GM19372 (cell line): ENCODE data around the gene CHRNB1.
"Not testable (repeated sequence)": the region's sequence is repeated elsewhere in the genome, so short reads cannot be mapped to it uniquely, and the experiment has no call there.

ENCODE experiments used
- ATAC-seq: cut with Tn5 transposase; IDR thresholded peaks from one replicate; pipeline ENCODE4 v1.9.1; 2021; ENCODE audit warnings: mild to moderate bottlenecking, low read depth, moderate library complexity; ENCODE audit not compliant: unreplicated experiment

Gene CHRNB1

DNA sequence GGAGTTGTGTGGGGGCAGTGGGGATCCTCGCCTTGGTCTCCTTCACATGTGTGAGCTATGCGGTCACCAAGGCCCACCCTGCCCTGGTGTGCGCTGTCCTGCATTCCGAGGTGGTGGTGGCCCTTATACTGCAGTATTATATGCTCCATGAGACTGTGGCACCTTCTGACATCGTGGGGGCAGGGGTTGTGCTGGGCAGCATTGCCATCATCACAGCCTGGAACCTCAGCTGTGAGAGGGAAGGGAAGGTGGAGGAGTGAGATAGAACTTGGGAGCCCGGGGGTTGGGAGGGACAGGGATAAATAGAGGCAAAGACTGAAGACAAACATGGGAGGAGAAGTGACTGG, 37.9 kb downstream of the CHRNB1 start:
- ATAC-seq: not testable (repeated sequence)

DNA sequence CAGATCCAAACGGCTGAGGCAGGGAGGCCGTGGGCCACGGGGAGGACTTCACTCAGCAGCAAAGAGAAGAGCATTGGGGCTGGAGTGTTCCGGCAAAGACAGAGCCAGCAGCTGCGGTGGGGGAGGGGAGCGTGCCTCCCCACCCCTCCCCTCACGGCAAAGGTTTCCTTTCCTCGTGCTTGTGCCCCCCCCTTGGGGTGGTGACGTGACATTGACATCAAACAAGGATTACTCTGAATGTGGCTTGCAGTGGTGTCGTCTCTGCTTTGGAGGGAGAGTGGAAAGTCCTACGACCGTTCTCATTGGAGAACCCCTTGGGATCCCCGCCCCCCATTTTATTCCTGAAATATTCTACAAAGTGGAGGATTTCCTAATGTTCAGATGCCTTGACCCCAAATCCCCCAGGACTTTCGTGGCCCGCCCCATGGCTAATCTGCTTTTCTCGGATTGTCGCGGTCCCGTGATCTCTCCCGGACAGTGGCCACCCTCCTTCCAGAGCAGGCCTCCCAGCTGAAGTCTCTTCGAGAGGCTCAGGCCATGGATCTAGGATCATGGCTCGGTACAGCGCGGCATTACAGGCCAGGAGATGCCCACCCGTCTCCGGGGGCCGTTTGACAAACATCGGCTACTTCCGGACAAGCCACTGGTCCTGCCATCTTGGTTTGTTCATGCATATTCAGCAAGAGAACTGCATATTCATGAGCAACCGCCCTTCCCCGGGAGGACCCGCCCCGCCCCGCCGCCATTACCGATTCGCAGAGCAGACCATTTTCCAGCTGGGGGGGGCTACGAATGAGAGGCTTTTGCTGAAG, 38.6 kb downstream of the CHRNB1 start:
- ATAC-seq: peak; percentile 23

DNA sequence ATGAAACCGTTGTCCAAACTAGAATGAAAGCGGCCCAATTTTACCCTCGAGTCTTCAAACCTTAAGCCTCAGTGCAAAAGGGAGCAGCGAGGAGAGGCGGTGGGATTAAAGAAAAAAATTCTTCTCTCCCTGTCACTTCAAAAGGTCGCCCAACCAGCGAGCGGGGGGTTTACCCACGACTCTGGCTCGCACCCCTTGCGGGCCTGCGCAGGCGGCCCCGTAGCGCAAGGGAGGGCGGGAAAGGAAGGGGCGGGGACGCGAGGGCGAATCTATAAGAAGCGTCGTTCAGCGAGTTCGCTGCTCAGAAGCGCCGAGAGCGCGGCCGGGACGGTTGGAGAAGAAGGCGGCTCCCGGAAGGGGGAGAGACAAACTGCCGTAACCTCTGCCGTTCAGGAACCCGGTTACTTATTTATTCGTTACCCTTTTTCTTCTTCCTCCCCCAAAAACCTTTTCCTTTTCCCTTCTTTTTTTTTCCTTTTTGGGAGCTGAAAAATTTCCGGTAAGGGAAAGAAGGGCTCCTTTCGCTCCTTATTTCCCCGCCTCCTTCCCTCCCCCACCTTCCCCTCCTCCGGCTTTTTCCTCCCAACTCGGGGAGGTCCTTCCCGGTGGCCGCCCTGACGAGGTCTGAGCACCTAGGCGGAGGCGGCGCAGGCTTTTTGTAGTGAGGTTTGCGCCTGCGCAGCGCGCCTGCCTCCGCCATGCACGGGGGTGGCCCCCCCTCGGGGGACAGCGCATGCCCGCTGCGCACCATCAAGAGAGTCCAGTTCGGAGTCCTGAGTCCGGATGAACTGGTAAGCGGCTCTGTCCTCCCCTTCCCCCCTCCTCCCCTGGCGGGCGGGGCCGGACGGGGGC, 39.4 kb downstream of the CHRNB1 start, which contains the start of gene POLR2A:
TSS of gene POLR2A (plus strand) at position 300 of the 852 bp plus-strand sequence.
- peak; percentile 56 for ATAC-seq

DNA sequence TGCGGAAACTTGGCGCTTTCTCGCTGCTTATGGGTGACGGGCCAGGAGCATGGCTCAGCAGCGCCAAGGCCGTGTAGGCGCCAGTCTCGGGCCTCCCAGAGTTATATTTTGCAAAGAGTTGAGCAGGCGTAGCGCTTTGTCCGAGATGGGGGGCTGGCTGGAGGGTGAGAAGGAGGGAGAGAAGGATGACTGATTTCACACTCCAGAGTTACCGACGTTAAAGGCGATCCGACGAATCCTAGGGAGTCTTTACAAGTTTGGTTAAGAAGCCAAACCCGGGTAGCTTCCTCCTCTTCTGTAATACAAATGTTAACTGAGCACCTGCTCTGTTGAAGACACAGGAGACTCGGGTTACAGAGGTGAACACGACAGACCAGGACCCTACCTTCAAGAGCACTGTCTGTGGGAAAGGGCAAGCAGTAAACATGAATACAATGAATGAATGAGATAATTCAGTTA, 40.1 kb downstream of the CHRNB1 start:
- no peak for ATAC-seq

DNA sequence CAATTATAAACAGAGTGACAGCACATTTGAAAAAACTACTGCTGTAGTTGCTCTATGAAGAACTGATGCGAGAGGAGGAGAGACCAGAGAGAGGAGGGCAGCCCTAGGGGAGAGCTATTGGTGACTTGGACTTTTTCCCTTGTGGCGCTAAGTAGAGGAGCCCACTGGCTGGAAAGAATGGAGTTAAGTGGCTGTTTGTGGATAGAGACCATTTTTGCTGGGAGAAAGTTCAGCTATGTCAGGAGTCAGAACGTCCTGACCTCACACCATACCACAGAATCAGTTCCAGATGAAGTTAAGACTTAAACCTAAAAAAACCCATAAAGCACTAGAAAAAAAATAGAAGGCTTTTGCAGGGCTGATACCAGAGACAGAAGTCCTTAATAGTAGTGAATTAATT, 41.3 kb downstream of the CHRNB1 start:
- ATAC-seq: no peak

DNA sequence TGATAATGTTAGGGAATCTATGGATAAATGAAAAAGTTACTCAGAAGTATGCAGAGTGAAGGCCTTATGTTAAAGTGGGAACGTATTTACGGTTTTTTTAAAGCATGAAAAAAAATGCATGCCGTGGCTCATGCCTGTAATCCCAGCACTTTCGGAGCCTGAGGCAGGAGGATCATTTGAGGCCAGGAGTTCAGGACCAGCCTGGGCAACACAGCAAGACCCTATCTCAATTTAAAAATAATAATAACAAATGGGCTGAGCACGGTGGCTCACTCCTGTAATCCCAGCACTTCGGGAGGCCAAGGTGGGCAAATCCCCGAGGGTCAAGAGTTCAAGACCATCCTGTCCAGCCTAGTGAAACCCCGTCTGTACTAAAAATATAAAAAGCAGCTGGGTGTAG, 45.3 kb downstream of the CHRNB1 start:
- ATAC-seq: no peak

DNA sequence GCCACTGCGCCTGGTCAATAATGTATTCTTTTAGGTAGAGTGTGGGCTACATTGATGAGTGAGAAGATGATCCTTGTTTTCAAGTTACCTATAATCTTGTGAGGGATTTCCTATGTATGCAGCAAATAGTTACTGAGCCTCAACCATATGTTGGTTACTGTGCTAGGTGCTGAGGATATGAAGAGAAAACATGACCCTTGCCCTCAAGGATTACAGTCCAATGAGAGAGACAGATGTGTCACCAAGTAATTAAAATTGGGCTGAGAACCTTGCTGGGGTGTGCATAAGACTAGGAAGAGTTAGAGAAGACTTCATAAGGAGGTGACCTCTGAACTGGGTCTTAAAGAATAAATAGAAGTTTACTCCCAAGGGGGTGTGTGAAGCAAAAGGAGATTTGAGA, 46.7 kb downstream of the CHRNB1 start:
- no peak for ATAC-seq

DNA sequence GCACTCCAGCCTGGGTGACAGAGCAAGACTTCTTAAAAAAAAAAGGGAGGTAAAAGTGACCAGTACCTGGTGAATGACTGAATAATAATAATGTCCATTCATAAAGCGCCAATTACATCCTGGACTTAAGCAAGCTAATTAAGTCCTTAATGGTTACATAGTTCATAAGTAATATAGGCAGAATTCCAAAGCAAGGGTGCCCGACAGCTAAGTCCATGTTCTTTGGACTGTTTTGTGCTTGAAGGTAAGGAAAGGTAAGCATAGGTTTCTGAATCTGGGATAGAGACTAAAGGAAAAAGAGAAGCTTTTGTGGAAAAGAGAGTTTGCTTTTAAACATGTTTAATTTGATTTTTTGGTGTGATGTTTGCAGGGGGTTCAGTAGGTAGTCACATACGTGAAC, 49.1 kb downstream of the CHRNB1 start:
- no peak for ATAC-seq

DNA sequence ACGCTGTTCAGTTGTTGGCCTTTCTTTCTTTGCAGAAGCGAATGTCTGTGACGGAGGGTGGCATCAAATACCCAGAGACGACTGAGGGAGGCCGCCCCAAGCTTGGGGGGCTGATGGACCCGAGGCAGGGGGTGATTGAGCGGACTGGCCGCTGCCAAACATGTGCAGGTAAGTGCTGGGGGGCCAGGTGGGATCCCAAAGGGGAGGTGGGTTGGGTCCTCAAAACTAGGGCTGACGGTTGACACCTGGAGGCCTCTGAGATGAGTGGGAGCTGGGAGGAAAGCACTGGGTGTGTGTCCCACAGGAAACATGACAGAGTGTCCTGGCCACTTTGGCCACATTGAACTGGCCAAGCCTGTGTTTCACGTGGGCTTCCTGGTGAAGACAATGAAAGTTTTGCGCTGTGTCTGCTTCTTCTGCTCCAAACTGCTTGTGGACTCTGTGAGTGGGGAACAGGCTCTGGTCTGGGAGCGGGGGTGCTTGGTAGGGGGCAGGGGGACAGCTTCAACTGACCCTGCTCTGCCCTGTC, 51.1 kb downstream of the CHRNB1 start:
- no peak for ATAC-seq

DNA sequence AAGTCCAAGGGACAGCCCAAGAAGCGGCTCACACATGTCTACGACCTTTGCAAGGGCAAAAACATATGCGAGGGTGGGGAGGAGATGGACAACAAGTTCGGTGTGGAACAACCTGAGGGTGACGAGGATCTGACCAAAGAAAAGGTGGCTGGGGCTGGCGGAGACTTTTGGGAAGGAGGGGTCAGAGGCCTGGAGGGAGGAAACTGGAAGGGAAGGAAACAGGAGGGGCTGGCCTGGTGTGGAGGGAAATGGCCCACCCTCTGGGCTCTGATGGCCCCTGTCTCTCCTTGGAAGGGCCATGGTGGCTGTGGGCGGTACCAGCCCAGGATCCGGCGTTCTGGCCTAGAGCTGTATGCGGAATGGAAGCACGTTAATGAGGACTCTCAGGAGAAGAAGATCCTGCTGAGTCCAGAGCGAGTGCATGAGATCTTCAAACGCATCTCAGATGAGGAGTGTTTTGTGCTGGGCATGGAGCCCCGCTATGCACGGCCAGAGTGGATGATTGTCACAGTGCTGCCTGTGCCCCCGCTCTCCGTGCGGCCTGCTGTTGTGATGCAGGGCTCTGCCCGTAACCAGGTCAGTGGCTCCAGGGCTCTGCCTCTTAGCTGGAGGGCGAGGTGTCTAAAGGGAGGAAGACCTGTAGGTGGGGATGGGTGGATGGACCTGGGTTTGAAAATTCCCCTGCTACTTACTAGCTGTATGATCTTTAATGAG, 51.8 kb downstream of the CHRNB1 start:
- ATAC-seq: no peak

DNA sequence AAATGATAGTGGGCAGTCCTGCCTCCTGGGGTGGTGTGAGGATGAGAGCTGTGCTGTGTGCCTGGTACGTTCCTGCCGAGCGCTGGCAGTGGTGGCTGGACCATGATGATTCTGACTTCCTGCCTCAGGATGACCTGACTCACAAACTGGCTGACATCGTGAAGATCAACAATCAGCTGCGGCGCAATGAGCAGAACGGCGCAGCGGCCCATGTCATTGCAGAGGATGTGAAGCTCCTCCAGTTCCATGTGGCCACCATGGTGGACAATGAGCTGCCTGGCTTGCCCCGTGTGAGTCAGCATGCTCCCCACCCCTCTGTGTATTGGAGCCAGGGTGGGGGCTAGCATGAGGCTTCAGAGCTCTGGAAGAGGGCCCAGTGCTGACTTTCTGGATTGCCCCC, 52.4 kb downstream of the CHRNB1 start:
- ATAC-seq: no peak

DNA sequence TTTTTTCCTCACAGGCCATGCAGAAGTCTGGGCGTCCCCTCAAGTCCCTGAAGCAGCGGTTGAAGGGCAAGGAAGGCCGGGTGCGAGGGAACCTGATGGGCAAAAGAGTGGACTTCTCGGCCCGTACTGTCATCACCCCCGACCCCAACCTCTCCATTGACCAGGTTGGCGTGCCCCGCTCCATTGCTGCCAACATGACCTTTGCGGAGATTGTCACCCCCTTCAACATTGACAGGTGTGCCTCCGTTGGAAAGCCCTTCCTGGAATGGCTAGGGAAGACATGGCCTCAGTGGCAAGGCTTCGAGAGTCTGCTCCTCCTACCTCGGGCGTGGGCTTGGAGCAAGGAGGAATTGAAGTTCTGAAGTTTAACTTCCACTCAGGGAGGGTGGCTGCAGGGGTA, 52.8 kb downstream of the CHRNB1 start:
- no peak for ATAC-seq

DNA sequence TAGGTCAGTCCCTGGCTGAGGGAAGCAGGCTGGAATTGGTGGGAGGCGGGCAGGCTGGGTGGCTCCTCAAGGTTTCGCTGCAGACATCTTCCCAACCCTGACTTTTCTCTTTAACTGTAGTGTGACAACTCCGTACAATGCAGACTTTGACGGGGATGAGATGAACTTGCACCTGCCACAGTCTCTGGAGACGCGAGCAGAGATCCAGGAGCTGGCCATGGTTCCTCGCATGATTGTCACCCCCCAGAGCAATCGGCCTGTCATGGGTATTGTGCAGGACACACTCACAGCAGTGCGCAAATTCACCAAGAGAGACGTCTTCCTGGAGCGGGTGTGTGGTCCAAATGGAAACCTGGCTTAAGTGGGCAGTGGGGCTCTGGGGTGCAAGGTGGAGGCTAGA, 54.3 kb downstream of the CHRNB1 start:
- no peak for ATAC-seq

DNA sequence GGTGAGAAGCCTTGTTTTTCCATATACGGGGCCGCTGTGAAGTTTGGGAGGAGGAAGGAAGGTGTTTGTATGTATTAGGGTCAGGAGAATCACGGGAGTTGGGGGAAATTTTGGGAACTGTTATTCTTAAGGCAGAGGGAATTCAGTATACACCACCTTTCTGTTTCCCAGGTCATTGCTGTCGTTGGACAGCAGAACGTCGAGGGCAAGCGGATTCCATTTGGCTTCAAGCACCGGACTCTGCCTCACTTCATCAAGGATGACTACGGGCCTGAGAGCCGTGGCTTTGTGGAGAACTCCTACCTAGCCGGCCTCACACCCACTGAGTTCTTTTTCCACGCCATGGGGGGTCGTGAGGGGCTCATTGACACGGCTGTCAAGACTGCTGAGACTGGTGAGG, 56.9 kb downstream of the CHRNB1 start:
- no peak for ATAC-seq

DNA sequence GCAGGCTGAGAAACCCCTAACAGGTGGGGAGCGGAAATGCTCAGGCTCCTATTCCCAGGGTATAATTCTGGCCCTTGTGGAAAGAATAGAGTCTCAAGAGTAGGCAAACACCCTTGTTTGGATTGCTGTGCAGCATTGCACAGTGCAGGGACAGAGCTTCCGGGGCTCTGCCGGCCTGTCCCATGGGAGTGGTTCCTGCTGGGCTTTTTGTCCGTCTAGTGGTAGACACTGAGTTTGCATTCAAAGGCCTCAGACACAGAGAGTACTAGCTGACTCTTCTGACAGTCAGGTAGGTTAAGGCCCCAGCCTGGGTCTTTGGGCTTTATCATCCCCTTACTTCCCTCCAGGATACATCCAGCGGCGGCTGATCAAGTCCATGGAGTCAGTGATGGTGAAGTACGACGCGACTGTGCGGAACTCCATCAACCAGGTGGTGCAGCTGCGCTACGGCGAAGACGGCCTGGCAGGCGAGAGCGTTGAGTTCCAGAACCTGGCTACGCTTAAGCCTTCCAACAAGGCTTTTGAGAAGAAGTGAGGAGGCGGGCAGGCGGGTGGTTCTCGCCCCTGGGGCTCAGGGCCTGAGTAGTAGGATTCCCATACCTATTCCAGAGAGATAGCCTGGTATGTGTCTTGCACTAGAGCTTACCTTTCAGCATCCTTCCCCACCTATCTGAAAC, 57.4 kb downstream of the CHRNB1 start:
- ATAC-seq: no peak

DNA sequence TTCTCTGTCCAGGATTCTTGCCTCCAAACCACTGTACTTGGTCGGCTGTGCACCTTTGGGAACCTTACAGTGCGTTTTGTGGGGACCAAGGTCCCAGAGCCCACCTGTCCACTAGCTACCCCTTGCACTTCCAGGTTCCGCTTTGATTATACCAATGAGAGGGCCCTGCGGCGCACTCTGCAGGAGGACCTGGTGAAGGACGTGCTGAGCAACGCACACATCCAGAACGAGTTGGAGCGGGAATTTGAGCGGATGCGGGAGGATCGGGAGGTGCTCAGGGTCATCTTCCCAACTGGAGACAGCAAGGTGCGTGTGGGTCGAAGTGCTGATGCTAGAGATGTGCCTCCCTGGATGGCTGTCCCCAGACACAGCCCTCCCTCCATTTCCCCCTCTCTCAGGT, 58.1 kb downstream of the CHRNB1 start:
- ATAC-seq: no peak

DNA sequence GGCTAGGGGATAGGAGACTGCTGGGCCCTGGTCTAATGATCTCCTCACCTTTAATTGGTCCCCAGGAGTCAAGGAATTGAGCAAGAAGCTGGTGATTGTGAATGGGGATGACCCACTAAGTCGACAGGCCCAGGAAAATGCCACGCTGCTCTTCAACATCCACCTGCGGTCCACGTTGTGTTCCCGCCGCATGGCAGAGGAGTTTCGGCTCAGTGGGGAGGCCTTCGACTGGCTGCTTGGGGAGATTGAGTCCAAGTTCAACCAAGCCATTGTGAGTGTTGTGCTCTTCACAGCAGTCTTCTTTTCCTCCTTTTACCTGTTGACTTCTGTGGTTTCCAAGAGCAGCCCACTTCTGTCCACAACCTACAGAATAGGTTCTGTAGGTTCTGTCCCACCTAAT, 58.7 kb downstream of the CHRNB1 start:
- ATAC-seq: no peak
